GM23248 (cell line): ENCODE data around the gene RFWD3.

Experiments
- EZH2 ChIP-seq: fragments of 200-600 bp; sonication (generic); IDR thresholded peaks from 2 replicates; pipeline ENCODE4 v1.6.1; 2018; ENCODE audit warnings: antibody characterized with exemption, mild to moderate bottlenecking; ENCODE audit not compliant: insufficient read depth, poor library complexity, severe bottlenecking
- EZH2phosphoT487 ChIP-seq: fragments of 200-600 bp; sonication (generic); IDR thresholded peaks from 2 replicates; pipeline ENCODE4 v1.6.1; 2018; ENCODE audit warnings: antibody characterized with exemption, moderate library complexity, mild to moderate bottlenecking, low read depth; ENCODE audit not compliant: insufficient read depth

DNA sequence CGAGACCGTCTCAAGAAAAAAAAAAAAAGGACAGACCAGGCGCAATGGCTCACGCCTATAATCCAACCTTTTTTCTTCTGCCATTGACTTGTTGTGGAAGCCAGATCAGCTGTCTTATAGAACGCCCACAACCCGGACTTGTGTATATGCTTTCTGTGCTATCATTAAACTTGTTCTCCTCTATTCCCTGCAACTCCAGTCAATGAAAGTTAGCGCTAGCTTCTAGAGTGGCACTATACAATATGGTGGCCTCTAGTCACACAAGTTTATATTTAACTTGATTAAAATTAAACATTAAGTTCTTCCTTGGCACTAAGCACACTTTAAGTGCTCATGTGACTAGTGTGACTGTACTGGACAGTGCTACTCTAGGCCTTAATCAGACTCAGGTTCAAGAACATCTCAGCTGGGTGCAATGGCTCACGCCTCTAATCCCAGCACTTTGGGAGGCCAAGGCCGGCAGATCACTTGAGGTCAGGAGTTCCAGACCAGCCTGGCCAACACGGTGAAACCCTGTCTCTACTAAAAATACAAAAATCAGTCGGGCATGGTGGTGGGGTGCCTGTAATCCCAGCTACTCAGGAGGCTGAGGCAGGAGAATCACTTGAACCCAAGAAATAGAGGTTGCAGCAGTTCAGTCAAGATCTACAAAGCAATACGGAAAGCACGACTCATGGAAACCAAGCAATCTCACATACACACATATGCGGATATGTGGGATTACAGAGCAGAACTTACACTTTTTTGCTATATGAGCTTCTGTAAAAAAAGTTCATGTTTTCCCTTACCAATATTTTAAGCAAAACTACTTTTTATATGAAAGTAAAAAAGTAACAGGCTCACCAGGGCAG lies 41.0 kb downstream of the RFWD3 start:
- TF ChIP-seq EZH2 (no peak), EZH2phosphoT487 (no peak)
